Suppressor macrophage treated with lipopolysaccharide for 4 hours (primary cell): ENCODE measurements around the gene VPS13D.

Source experiments
- DNase-seq: peaks from one replicate; pipeline ENCODE4 v3.0.0-alpha.2; 2020

The VPS13D gene, protein sequence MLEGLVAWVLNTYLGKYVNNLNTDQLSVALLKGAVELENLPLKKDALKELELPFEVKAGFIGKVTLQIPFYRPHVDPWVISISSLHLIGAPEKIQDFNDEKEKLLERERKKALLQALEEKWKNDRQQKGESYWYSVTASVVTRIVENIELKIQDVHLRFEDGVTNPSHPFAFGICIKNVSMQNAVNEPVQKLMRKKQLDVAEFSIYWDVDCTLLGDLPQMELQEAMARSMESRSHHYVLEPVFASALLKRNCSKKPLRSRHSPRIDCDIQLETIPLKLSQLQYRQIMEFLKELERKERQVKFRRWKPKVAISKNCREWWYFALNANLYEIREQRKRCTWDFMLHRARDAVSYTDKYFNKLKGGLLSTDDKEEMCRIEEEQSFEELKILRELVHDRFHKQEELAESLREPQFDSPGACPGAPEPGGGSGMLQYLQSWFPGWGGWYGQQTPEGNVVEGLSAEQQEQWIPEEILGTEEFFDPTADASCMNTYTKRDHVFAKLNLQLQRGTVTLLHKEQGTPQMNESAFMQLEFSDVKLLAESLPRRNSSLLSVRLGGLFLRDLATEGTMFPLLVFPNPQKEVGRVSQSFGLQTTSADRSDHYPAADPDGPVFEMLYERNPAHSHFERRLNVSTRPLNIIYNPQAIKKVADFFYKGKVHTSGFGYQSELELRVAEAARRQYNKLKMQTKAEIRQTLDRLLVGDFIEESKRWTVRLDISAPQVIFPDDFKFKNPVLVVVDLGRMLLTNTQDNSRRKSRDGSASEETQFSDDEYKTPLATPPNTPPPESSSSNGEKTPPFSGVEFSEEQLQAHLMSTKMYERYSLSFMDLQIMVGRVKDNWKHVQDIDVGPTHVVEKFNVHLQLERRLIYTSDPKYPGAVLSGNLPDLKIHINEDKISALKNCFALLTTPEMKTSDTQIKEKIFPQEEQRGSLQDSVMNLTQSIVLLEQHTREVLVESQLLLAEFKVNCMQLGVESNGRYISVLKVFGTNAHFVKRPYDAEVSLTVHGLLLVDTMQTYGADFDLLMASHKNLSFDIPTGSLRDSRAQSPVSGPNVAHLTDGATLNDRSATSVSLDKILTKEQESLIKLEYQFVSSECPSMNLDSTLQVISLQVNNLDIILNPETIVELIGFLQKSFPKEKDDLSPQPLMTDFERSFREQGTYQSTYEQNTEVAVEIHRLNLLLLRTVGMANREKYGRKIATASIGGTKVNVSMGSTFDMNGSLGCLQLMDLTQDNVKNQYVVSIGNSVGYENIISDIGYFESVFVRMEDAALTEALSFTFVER (N-terminal part only)

DNA sequence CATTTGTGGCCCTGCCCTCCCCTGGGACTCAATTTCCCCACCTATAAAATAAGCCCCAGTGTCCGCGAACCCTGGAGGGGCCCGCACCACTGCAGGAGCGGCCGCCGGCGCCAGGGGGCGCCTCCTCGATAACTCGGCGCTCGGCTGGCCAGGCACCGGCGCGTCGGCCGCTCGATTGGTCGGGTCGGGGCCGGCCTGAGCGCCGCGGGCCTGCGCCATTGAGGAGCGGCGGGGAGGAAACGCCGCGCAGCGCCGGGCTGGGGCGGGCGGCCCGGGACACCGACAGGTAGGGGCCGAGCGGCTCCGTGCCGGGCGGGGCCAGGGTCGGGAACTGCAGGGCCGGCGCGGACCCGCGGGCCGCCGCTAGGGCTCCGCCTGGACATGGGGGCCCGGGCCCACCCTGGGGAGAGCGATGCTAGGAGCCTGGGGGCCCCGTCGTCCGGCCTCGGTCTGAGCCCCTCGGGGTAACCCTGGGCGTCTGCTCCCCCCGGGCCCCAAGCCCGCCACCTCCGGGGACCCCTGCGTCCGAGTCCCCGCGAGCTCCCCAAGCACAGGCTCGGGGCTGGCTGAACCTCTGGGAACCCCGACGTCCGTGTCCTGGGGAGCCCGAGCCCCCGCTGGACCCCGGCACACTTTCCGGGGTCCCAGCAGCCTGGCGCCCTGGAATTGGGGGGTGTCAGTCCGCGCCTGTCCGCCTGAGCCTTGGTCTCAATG lies at the start of gene VPS13D:
VPS13D (plus strand) TSS at position 196 of the 714 bp plus-strand sequence. CDS start 4,237 bp downstream, outside the sequence.
- peak; percentile 94 for DNase-seq

DNA sequence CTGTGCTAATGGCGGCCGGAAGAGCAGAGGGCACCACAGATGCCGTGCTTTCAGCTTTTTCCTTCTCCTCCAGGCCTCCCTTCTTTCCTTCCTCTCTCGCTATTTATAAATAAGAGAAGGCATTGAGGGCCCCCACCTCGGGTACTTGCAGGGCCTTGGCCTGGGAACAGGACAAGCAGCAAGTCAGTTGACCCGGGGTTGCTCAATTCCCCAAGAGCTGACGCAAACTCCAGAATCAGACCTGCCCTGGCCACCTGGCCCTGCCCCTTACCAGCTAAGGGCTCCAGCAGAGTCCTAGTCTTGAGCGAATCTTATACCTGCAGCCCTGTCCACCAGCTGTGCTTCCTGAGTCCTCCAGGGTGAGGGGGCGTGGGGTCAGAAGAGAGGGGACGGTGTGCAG lies 49.5 kb upstream of the VPS13D start:
- peak; percentile 83 for DNase-seq

DNA sequence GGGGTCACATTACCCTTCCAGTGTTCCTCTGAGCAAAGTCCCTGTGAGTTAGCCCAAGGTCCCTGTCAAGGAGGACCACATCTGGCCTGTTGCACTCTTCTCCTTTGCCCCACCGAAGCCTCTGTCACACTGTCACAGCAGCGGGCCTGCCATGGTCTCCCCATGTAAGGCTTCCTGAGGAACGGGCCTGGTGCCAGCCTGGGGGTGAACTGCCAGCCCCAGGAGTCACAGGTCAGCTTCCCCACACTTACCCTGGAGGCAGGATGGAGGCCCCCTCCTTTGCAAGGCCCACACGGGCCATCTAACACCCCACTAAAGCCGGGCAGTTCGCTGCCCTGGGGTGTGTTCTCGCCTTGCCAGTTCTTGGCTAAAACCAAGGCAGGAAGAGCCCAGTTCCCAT lies 48.9 kb upstream of the VPS13D start:
- DNase-seq: no peak

DNA sequence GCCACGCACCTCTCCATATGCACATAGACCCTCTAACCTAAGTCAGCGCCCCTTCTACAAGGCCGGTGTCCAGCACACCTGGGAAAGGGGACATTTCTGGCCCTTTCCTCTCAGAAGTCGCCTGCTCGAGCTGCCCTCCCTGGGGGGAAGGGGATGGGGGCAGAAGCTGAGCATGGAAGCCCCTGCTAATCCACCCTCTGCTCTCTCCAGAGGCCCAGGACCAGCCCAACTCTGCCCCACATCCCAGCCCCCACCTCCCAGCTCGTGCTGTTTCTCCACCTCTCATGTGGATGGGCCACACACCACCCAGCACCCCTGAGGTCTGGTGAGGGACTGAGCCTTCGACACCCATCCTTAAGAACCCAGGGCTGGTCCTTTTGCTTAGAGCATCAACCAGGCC lies 48.3 kb upstream of the VPS13D start:
- no peak for DNase-seq

DNA sequence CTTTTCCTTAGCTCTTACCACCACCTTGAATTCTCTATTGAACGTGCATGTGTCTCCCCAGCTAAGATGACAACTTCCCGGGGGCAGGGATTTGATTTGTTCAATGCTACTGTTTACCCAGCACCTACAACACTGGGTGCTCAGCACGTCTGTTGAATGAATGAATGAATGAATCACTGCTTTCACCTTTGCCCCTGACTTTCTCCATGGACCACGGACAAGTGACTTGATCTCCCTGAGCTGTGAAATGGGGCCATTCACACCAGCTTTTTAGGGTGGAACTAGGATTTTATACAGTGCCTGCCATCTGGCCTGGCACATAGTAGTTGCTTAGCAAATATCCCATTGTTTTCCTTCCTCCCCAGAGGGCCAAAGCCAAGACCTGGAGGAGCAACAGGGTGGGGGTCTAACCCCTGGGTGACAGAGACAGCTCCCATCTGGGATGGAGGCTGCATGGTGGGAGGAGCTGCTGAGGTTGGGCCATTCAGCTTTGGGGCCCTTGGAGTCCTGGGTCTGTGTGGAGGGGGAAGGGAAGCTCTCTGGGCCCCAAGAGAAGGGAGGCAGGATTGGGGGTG lies 47.3 kb upstream of the VPS13D start:
- no peak for DNase-seq

DNA sequence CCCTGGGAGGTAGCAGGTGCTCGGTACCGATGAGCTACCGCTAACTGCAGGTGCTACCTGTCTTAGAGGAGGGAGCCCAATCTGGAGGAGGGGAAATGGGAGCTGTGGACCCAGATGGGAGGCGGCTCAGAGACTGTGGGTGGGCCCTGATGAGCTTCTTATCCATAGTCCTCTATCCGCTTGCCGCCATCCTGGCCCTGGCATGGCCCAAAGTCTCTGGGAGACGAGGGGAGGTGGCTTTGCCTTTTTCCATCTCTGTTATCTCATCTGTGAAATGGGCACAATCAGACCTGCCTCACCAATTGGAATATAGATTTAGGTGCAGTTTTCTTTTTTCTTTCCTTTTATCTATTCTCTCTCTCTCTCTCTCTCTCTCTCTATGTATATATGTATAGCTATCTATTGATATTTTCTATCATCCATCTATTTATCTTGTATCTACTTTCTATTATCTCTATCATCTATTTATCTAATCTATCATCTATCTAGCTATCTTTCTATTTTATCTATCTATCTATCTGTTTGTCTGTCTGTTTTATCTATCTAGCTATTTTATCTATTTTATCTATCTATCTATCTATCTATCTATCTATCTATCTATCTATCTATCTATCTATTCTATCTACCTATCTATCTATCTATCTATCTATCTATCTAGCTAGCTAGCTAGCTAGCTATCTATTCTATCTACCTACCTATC lies 46.6 kb upstream of the VPS13D start:
- DNase-seq: no peak

DNA sequence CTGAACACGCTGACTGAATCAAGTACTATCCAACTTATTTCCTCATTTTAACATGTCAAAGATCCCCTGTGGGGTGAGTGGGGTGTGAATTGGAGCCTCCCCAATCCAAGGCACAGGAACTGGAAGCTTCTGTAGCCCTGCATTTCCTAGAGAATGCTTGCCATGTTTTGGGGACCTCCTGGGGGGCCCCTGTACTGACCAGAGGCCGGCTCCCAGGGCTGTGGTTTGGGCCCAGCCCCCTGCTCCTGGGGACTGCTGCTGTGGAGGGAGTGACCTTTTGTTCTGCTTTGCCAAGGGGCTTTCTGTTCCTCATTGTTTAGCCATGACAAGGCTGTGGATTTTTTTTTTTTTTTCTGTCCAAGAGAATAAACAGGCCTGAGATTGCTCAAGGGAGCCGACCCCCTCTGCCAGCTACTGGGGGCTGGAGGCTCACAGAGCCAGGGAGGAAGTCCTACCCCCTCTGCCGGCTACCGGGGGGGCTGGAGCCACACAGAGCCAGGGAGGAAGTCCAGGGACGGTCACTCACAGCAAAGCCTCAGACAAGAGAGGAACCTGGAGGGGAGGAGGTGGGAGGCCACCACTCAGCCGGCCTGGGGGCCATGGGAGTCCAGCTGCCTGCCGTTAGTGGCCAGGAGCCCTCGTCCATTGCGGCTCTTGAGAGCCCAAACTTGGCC lies 45.7 kb upstream of the VPS13D start:
- DNase-seq: peak; percentile 94

DNA sequence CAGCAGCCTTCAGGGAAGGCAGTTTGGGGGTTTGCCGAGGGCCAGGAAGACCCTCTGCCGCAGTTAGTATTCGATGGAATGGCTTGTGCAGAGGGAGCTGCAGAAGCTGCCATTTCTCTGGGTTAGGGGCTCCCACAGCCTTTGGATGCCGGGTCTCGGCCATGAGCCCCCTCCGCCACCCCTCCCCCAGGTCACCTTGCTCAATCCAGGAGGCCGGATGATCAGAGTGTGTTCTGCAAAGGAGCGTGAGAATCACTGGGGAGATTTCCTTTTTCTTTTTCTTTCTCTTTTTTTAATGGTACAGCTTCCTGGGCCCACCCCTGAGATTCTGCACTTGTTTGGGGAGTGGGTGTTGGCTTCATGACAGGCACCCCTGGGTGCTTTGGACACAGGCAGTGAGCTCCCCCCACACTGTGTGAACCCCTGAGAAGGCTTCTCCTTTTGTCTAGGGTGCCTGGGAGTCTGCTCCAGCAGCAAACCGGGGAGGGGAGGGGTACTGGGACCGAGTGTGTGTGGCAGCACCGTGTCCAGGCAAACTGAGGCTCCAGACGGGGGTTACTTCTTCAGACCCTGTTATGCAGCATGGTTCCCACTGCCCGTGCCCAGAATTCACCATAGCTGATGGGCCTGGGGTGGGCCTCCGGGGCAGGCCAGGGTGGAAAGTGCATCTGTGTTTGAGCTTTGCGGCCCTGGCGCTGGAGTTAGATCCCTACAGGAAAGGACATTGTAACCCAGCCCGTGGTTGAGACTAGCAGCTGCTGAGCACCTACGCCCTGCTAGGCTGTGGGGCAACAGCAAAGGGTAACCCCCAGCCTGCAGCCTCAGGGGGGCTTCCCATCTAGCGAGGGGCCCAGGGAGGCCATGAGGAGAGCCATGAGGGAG lies 44.6 kb upstream of the VPS13D start:
- DNase-seq: no peak

DNA sequence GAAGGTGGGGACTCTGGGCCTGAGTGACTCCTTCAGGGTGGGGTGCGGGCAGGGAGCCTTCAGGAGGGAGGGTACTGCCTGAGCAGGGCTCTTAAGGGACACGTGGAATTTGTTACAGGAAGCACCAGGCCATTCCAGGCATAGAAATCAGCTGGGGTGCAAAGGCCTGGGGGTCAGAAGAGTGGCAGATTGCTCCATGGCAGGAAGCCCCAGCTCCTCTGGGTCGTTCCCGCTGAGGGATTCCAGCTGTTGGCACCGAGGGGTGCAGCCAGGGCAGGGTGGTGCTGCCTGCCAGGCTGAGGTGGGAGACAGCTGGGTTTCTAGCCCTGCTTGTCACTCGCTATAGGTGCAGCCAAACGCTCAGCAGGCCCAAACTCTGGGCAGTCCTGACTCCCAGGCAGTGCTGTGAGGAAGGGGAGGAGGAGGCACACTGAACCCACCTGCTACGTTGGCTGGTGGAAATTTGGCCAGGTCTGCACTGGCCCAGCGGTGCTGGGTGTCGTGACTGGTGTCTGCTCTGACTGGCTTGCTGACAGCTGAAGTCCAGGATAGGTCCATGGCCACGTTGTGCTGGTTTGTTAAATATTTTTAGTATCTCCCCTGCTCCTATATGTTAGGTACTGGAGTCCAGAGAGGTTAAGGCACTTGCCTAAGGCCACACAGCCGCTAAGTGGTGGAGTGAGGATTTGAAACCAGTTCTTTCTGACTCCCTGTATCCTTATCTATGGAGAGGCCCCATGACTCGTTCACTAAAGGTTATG lies 43.7 kb upstream of the VPS13D start:
- DNase-seq: no peak

DNA sequence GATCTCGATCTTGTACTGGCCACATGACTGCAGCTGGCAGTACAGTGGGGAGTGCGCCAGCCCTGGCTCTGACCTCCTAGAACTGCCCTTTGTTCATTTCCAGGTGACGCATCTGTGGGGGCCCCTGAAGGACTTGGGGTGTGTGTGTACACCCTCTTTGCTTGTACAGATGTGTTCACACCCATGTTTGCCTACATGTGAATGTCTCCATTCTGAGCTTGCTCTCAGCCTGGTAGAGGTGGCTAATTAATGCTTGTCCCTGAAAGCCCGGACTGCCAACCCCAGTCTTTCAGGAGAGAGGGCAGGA lies 43.2 kb upstream of the VPS13D start:
- no peak for DNase-seq

DNA sequence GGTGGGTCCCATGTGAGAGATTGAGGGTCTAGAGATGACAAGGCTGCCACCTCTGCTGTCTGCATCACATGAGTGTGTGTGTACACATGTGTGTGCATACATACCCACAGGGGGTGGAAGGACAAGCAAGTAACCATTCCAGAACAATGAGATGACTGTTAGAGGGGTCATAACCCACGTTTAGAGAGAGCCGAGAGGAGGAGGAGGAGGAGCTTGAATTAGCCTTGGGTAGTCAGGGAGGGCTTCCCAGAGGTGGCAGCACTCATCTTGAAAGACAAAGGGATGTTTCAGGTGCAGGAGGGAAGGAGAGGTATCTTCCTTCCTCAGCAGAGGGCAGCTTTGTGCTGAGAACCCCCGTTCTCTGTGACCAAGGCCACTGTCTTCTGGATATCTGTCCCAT lies 41.7 kb upstream of the VPS13D start:
- DNase-seq: no peak

DNA sequence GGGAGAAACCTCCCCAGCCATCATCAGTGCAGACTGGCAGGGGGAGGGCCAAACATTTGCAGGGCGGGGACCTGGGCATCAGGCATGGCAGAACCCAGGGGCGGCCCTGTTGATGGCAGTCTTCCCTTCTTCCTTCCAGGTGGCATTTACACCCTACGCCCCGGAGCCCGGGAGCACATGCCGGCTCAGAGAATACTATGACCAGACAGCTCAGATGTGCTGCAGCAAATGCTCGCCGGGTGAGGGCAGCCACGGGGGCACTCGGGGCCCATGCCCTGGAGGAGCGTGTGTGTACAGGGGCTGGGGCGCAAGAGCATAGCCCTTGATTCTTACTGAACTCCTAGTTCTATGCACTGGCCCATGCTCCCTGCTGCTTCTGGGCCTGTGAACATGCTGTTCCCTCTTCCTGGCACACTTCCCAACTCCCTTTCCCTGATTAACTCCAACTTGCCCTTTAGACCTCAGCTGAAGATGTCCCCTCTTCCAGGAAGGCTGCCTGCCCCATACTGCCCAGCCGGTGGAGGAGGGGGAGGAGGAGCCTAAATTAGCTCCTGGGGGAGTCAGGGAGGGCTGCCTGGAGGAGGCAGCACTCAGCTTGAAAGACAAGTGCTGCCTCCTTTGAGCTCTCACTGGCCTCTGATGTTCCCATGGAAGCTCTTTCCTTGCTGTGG lies 41.0 kb upstream of the VPS13D start:
- DNase-seq: no peak

DNA sequence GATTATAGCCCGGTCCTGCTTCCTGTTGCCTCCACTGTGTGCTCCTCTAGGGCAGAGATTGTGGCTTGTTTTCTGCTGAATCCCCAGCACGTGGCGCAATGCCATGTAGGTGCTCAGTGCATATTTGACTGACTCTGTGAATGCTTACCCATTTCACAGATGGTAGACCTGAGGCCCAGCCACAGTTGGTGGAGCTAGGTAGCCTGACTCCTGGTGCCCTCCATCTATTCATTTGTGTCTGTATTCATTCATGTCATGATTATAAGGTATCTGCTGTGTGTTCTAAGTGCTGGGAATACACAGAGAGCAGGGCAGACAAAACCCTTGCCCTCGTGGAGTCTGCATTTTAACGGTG lies 40.5 kb upstream of the VPS13D start:
- DNase-seq: no peak

DNA sequence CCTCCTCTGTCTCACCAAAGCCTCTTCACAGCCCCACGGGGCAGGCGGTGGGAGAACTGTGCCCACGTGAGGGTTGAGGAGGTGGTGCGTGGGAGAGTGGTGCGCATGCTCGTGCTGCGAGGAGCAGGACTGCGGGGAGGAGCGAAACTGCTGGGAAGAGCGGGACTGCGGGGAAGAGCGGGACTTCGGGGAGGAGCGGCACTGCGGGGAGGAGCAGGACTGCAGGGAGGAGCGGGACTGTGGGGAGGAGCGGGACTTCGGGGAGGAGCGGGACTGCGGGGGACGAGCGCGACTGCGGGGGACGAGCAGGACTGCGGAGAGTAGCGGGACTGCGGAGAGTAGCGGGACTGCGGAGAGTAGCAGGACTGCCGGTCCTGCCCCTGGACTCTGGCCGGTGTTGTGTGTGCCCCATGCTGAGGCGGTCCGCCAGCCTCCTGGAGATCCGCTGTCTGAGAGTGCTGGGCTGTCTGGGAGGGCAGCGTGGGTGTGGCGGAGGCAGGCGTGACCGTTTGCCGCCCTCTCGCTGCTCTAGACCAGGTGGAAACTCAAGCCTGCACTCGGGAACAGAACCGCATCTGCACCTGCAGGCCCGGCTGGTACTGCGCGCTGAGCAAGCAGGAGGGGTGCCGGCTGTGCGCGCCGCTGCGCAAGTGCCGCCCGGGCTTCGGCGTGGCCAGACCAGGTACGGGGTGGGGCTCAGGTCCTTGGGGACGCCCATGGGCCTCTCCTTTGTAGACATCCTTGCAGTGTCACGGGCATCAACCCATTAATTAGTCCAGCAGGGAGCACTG lies 38.4 kb upstream of the VPS13D start:
- no peak for DNase-seq

DNA sequence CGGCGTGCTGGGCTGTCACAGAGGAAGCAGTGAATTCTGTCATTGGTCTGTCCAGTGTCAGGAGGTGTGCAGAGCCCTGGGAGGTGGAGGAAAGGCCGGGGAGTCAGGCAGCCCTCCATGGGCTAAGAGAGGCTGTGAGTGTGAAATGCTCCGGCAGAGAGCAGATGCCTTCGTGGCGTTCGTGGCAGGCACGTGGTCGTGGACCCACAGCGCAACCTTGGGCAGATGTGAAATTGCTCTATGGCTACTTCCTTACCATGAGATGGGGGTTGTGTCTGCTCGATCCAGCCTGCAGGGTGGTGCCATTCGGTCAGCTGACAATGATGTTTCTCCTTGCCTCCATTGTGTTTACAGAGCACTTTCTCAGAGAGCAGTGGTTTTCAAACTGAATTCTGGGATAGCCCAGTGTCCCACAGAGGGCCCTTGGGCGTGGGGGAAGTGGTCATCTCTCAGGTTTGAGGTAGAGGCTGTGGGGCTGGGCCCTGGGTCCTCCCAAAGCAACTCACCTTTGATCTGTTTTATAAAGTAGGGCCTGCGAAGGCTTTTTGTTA lies 35.1 kb upstream of the VPS13D start:
- DNase-seq: peak; percentile 60

DNA sequence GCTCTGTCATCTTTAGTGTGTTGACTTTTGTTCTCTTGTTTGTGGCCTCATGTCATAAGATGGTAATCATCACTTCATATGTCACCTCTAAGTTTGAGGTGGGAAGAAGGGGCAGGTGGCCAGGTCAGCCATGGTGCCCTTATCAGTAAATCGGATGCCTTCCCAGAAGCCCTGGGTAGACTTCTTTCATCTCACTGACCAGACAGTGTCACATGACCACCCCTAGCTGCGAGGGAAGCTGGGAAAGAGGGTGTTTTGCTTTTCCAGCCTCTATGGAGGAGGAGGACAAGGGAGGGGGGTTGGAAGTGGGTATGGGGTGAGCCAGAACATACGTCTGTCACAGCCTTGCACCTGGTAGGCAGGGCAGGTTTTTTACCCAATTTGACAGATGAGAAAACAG lies 34.4 kb upstream of the VPS13D start:
- no peak for DNase-seq

DNA sequence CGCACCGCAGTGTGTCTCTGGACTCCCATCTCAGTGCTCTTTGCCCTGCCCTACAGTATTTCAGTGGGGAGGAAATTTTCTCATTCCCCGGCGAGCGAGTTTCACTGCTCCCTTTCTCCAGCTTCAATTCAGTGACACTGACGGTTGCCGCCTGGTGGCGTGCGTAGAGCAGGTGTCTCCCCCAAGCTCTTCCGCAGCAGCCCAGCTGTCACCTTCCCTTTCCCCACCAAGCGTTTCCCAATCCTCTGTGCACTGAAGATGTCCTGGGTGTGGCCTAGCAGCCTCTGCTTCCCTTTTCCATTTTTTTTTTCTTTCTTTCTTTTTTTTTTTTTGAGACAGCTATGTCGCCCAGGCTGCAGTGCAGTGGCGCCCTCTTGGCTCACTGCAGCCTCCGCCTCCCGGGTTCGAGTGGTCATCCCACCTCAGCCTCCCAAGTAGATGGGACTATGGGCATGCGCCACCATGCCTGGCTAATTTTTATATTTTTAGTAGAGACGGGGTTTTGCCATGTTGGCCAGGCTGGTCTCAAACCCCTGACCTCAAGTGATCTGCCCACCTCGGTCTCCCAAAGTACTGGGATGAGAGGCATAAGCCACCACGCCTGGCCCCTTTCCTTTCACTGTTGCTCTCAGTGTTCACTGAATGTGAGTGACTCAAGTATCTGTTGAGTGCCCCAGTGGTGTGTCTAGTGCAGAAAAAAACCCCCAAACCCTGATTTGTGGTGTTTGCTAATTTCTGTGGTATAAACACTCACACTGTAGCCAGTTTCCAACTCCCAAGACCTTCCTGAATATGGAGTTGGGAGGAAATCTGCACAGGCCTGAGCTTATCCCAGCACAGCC lies 33.0 kb upstream of the VPS13D start:
- DNase-seq: peak; percentile 88
